H9 (cell line): Measurements from ENCODE around the gene SNRPF. TPM values are rescaled to one million over a fixed set of nuclear protein-coding genes. Genes with fewer than 3 reads are reported as not detected.
A peak's percentile ranks its signal among the peaks of the same experiment; 100 is the strongest.

Source experiments
- DNase-seq: peaks from one replicate; pipeline ENCODE4 v3.0.0-alpha.2; 2017
- H2AFZ ChIP-seq: one replicate; pipeline ENCODE4 v1.6.1; 2013; ENCODE audit warnings: mild to moderate bottlenecking, low read length, control low read depth, moderate library complexity
- H2AK5ac ChIP-seq: 2 replicates; pipeline ENCODE4 v1.6.1; 2013; ENCODE audit warnings: low read length, control low read depth, mixed read lengths; ENCODE audit not compliant: insufficient read length
- H2BK120ac ChIP-seq: one replicate; pipeline ENCODE4 v1.6.1; 2013; ENCODE audit warnings: low read depth, mild to moderate bottlenecking, low read length, control low read depth, inconsistent platforms; ENCODE audit not compliant: poor library complexity, severe bottlenecking
- H2BK12ac ChIP-seq: 2 replicates; pipeline ENCODE4 v1.6.1; 2013; ENCODE audit warnings: low read length, control low read depth, mixed read lengths, low read depth; ENCODE audit not compliant: insufficient read length
- H2BK15ac ChIP-seq: 2 replicates; pipeline ENCODE4 v1.6.1; 2013; ENCODE audit warnings: low read depth, low read length, control low read depth
- H2BK20ac ChIP-seq: one replicate; pipeline ENCODE4 v1.6.1; 2013; ENCODE audit warnings: low read depth, mild to moderate bottlenecking, low read length, control low read depth, inconsistent platforms; ENCODE audit not compliant: poor library complexity, severe bottlenecking
- H2BK5ac ChIP-seq: 2 replicates; pipeline ENCODE4 v1.6.1; 2013; ENCODE audit warnings: low read length, control low read depth, mixed read lengths; ENCODE audit not compliant: insufficient read length
- H3K14ac ChIP-seq: 2 replicates; pipeline ENCODE4 v1.6.1; 2013; ENCODE audit warnings: low read length, control low read depth; ENCODE audit not compliant: insufficient read depth
- H3K18ac ChIP-seq: 2 replicates; pipeline ENCODE4 v1.6.1; 2013; ENCODE audit warnings: low read depth, mild to moderate bottlenecking, mixed read lengths, low read length, control low read depth; ENCODE audit not compliant: insufficient read length
- H3K23ac ChIP-seq: 2 replicates; pipeline ENCODE4 v1.6.1; 2013; ENCODE audit warnings: low read length, control low read depth, mixed read lengths, low read depth; ENCODE audit not compliant: insufficient read length
- H3K23me2 ChIP-seq: 2 replicates; pipeline ENCODE4 v1.6.1; 2013; ENCODE audit warnings: low read depth, mild to moderate bottlenecking, mixed read lengths, low read length, control low read depth; ENCODE audit not compliant: insufficient read length, poor library complexity, severe bottlenecking
- H3K27ac ChIP-seq: 2 replicates; pipeline ENCODE4 v1.5.1; 2013; ENCODE audit warnings: low read length, control low read depth, mixed read lengths, low read depth; ENCODE audit not compliant: insufficient read length
- H3K27me3 ChIP-seq: 2 replicates; pipeline ENCODE4 v1.6.1; 2013; ENCODE audit warnings: low read length, control low read depth, inconsistent platforms; ENCODE audit not compliant: insufficient read depth
- H3K4ac ChIP-seq: 2 replicates; pipeline ENCODE4 v1.6.1; 2013; ENCODE audit warnings: low read depth, mild to moderate bottlenecking, control low read depth, inconsistent platforms, low read length, moderate library complexity
- H3K4me1 ChIP-seq: 2 replicates; pipeline ENCODE4 v1.6.1; 2013; ENCODE audit warnings: low read length, control low read depth, inconsistent platforms; ENCODE audit not compliant: insufficient read depth
- H3K4me2 ChIP-seq: 2 replicates; pipeline ENCODE4 v1.6.1; 2013; ENCODE audit warnings: low read length, control low read depth, mixed read lengths; ENCODE audit not compliant: insufficient read length, insufficient read depth
- H3K56ac ChIP-seq: 2 replicates; pipeline ENCODE4 v1.6.1; 2013; ENCODE audit warnings: low read depth, mild to moderate bottlenecking, mixed read lengths, low read length, control low read depth; ENCODE audit not compliant: insufficient read length
- H3K79me1 ChIP-seq: 2 replicates; pipeline ENCODE4 v1.6.1; 2013; ENCODE audit warnings: low read depth, mild to moderate bottlenecking, moderate library complexity, low read length, control low read depth, inconsistent platforms; ENCODE audit not compliant: insufficient read depth, poor library complexity, severe bottlenecking
- H3K79me2 ChIP-seq: 2 replicates; pipeline ENCODE4 v1.6.1; 2013; ENCODE audit warnings: low read length, control low read depth, inconsistent platforms; ENCODE audit not compliant: insufficient read depth
- H3K9ac ChIP-seq: 2 replicates; pipeline ENCODE4 v1.6.1; 2013; ENCODE audit warnings: low read length, control low read depth, mixed read lengths; ENCODE audit not compliant: insufficient read length; ENCODE audit errors: extremely low read depth
- H3K9me3 ChIP-seq: one replicate; pipeline ENCODE4 v1.6.1; 2013; ENCODE audit warnings: low read depth, low read length, inconsistent platforms; ENCODE audit not compliant: control insufficient read depth
- H3T11ph ChIP-seq: one replicate; pipeline ENCODE4 v1.6.1; 2013; ENCODE audit warnings: mild to moderate bottlenecking, low read length, control low read depth, inconsistent platforms
- H4K20me1 ChIP-seq: one replicate; pipeline ENCODE4 v1.6.1; 2013; ENCODE audit not compliant: control insufficient read depth, insufficient read length, insufficient read depth
- H4K5ac ChIP-seq: 2 replicates; pipeline ENCODE4 v1.6.1; 2013; ENCODE audit warnings: low read depth, mild to moderate bottlenecking, mixed read lengths, low read length, control low read depth; ENCODE audit not compliant: insufficient read length
- H4K8ac ChIP-seq: replicated peaks from 2 replicates; pipeline ENCODE4 v1.6.1; 2013; ENCODE audit warnings: low read length, control low read depth, mixed read lengths, low read depth; ENCODE audit not compliant: insufficient read length
- H4K91ac ChIP-seq: 2 replicates; pipeline ENCODE4 v1.6.1; 2013; ENCODE audit warnings: low read depth, mild to moderate bottlenecking, moderate library complexity, mixed read lengths, low read length, control low read depth; ENCODE audit not compliant: insufficient read length
- H3K27ac Mint-ChIP-seq, 3 experiments: 2 replicates in 2 of 3; 3 replicates in 1 of 3; pipeline ENCODE4 v1.8.0; 2020 to 2021; ENCODE audit warnings: mixed read lengths in 3 of 3, mild to moderate bottlenecking in 1 of 3, moderate library complexity in 1 of 3
- H3K27me3 Mint-ChIP-seq: 2 replicates; pipeline ENCODE4 v1.8.0; 2021; ENCODE audit warnings: low read depth, mild to moderate bottlenecking, moderate library complexity, mixed read lengths
- H3K36me3 Mint-ChIP-seq, 3 experiments: 2 replicates in 2 of 3; 3 replicates in 1 of 3; pipeline ENCODE4 v1.8.0; 2020 to 2021; ENCODE audit warnings: low read depth in 3 of 3, mixed read lengths in 3 of 3; ENCODE audit not compliant: insufficient read depth in 1 of 3
- H3K4me1 Mint-ChIP-seq, 2 experiments: 2 replicates each; pipeline ENCODE4 v1.8.0; 2020; ENCODE audit warnings: mixed read lengths in 2 of 2
- H3K4me3 Mint-ChIP-seq, 2 experiments: 2 replicates in 1 of 2; 3 replicates in 1 of 2; pipeline ENCODE4 v1.8.0; 2020 to 2021; ENCODE audit warnings: mild to moderate bottlenecking in 2 of 2, mixed read lengths in 2 of 2, moderate library complexity in 1 of 2
- H3K9me3 Mint-ChIP-seq, 2 experiments: 2 replicates in 1 of 2; 3 replicates in 1 of 2; pipeline ENCODE4 v1.8.0; 2020; ENCODE audit warnings: mild to moderate bottlenecking in 2 of 2, mixed read lengths in 2 of 2, moderate library complexity in 1 of 2
- CTCF ChIP-seq: fragments of 200-600 bp; sonication (generic); conservative IDR thresholded peaks from 3 replicates; pipeline ENCODE4 v1.8.0; 2021; ENCODE audit warnings: antibody characterized with exemption, mild to moderate bottlenecking
- WGBS: extraction: QIAGEN DNeasy Blood & Tissue Kit; methylation state at CpG from one replicate; pipeline ENCODE4 v1.1.7; 2013; ENCODE audit warnings: missing lambda C conversion rate, low lambda C conversion rate, mixed read lengths; ENCODE audit not compliant: insufficient read length; ENCODE audit errors: extremely low coverage; 5-methylcytosine and 5-hydroxymethylcytosine counted together
- total RNA-seq: library from RNA; stranded (reverse); gene quantifications from 2 replicates; pipeline ENCODE4 v1.2.1, GENCODE V29; 2021

SNRPF gene
- total RNA-seq, 1 experiment from 2014 or later: 77.1 TPM

- DNase-seq: no peak
- Histone ChIP-seq H2AFZ (peak overlapping the region; percentile 89), H3K14ac (no peak overlapping the region), H3K27ac (no peak overlapping the region), H2BK20ac (no peak overlapping the region), H3K4me2 (peak overlapping the region; percentile 18), H2BK12ac (no peak overlapping the region), H3K4me1 (peaks cover 3% of the 10 kb centered on the region; the same call in 1 of the 2 replicates), H2AK5ac (no peak overlapping the region), H4K8ac (peak overlapping the region; percentile 35), H3K9me3 (no peaks in the 10 kb centered on the region), H3K18ac (no peak overlapping the region), H3K79me1 (no peaks in the 10 kb centered on the region), H2BK120ac (no peak overlapping the region), H3T11ph (no peak overlapping the region), H3K9ac (no peak overlapping the region), H4K91ac (no peak overlapping the region), H3K27me3 (no peaks in the 10 kb centered on the region), H3K23me2 (no peaks in the 10 kb centered on the region), H2BK15ac (no peak overlapping the region), H3K79me2 (no peaks in the 10 kb centered on the region), H4K5ac (no peak overlapping the region), H4K20me1 (no peaks in the 10 kb centered on the region), H3K4ac (no peak overlapping the region), H3K56ac (no peak overlapping the region), H3K23ac (no peak overlapping the region), H2BK5ac (no peak overlapping the region)
- H3K4me1 Mint-ChIP-seq: peaks cover 8 to 10% of the 10 kb centered on the region in 2 experiments
- TF ChIP-seq CTCF: no peak
- no peaks in the 10 kb centered on the region for H3K36me3 Mint-ChIP-seq
- H3K4me3 Mint-ChIP-seq: no peak overlapping the region
- no peaks in the 10 kb centered on the region for H3K9me3 Mint-ChIP-seq
- peaks cover 3% of the 10 kb centered on the region; the same call in 1 of the 2 replicates for H3K27me3 Mint-ChIP-seq
- WGBS: no CpG with 5 or more reads among the region's 1 CpG
- peak overlapping the region in 1 of 3 experiments; percentile 9; a peak in 1 of 7 replicates for H3K27ac Mint-ChIP-seq
Observed at GRCh38 chr12:95836630-95837239, 22.0 kb upstream of the SNRPF start.
